ENCODE measurements around the gene TNFRSF14. TPM values are rescaled to one million over a fixed set of nuclear protein-coding genes. Genes with fewer than 3 reads are reported as not detected.
A peak's percentile ranks its signal among the peaks of the same experiment; 100 is the strongest.
"Not testable (repeated sequence)": the region's sequence is repeated elsewhere in the genome, so short reads cannot be mapped to it uniquely, and the experiment has no call there.

TNFRSF14 gene
- total RNA-seq, 1 donor from 2014 or later = 0.36 TPM

DNA sequence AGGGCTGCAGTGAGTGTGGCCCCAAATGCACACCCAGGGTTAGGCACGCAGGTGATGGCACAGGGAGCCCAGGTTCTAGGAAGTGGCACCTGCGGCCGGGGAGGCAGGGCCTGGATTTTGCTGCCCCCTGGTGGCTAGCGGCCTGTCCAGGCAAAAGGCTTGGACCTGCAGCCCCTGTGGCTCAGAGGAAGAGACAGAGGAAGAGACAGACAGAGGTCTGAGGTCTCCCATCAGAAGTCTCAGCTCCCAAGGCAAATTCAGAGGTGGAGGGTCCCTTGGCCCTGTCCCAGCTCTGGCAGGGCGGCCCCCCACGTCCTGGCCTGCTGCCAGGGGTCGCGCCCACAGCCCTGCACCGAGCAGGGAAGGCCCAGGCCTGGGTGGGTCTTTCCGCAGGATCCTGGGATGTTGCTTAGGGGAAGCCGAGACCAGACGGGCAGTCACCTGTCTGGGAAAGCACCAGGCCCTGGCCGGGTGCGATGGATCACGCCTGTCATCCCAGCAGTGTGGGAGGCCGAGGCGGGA, 8.0 kb upstream of the TNFRSF14 start:
- H3K9ac ChIP-seq (ENCODE audit: low read length) = peak overlapping the region; percentile 34
- H3K27me3 ChIP-seq (ENCODE audit: insufficient read depth, low read length) = no peaks in the 10 kb centered on the region
- peak; percentile 25 for DNase-seq (ENCODE audit: low read depth)
- no peaks in the 10 kb centered on the region for H3K9me3 Mint-ChIP-seq (ENCODE audit: unreplicated experiment)
- H3K4me1 ChIP-seq (ENCODE audit: insufficient read depth, low read length) = peaks cover 35% of the 10 kb centered on the region
- H3K9me3 ChIP-seq (ENCODE audit: insufficient read depth, low read depth, low read length) = no peaks in the 10 kb centered on the region
- no peak overlapping the region for H3K27ac Mint-ChIP-seq (ENCODE audit: unreplicated experiment)
- no peak overlapping the region for H3K4me3 ChIP-seq (ENCODE audit: insufficient read depth, low read depth, low read length)
- no peaks in the 10 kb centered on the region for H3K36me3 ChIP-seq (ENCODE audit: insufficient read depth, low read length)
- H3K79me2 ChIP-seq (ENCODE audit: insufficient read depth, low read length) = no peaks in the 10 kb centered on the region
- H3K27ac ChIP-seq (ENCODE audit: low read depth, low read length) = no peak overlapping the region
- H3K4me2 ChIP-seq (ENCODE audit: low read length) = peak overlapping the region; percentile 85
- no peak overlapping the region for H3K4me3 Mint-ChIP-seq (ENCODE audit: unreplicated experiment)
- H3K4me1 Mint-ChIP-seq (ENCODE audit: low read depth, unreplicated experiment) = no peaks in the 10 kb centered on the region
- FAIRE-seq = no peak
- TF ChIP-seq, protein P1, sequence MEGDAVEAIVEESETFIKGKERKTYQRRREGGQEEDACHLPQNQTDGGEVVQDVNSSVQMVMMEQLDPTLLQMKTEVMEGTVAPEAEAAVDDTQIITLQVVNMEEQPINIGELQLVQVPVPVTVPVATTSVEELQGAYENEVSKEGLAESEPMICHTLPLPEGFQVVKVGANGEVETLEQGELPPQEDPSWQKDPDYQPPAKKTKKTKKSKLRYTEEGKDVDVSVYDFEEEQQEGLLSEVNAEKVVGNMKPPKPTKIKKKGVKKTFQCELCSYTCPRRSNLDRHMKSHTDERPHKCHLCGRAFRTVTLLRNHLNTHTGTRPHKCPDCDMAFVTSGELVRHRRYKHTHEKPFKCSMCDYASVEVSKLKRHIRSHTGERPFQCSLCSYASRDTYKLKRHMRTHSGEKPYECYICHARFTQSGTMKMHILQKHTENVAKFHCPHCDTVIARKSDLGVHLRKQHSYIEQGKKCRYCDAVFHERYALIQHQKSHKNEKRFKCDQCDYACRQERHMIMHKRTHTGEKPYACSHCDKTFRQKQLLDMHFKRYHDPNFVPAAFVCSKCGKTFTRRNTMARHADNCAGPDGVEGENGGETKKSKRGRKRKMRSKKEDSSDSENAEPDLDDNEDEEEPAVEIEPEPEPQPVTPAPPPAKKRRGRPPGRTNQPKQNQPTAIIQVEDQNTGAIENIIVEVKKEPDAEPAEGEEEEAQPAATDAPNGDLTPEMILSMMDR (IDR thresholded peaks at IDR 0.05; ENCODE audit: insufficient read depth, low read depth, low read length) = peak; percentile 71
- no peak for TF ChIP-seq EZH2 (IDR thresholded peaks at IDR 0.05; ENCODE audit: insufficient read depth, low read length)
- H3K36me3 Mint-ChIP-seq (ENCODE audit: low read depth, unreplicated experiment) = no peaks in the 10 kb centered on the region
- H2AFZ ChIP-seq (ENCODE audit: low read depth, low read length) = peak overlapping the region; percentile 35
- H3K27me3 Mint-ChIP-seq (ENCODE audit: low read depth, unreplicated experiment) = peaks cover 6% of the 10 kb centered on the region
- no peaks in the 10 kb centered on the region for H4K20me1 ChIP-seq (ENCODE audit: insufficient read depth, low read length)

DNA sequence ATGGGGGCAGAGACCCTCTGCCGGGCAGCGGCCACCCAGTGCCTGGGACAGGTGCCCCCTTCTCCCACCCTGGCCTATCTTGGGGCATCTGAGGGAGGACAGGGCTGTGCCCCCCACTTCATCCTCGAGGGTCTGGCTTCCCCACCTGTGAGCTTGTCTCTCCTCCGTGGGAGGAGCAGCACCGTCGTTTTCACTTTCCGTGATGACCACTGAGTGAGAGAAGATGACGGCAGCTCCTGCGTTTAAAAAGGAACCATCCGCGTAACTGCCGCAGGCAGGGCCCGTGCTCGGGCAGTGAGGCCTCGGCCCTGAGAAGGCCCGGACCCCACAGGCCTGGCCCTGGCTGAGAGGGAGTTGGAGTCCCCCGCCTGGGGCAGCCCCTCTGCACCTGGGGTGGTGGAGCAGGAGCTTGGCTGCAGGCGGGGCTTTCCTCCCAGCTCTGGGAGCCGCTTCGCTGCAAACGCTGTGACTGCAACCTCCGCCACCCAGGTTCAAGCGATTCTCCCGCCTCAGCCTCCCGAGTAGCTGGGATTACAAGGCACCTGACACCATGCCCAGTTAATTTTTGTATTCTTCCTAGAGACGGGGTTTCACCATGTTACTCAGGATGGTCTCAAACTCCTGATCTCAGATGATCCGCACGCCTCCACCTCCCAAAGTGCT, 6.7 kb upstream of the TNFRSF14 start:
- H3K9me3 Mint-ChIP-seq (ENCODE audit: unreplicated experiment); H3K79me2 ChIP-seq (ENCODE audit: insufficient read depth, low read length); H2AFZ ChIP-seq (ENCODE audit: low read depth, low read length); H3K36me3 Mint-ChIP-seq (ENCODE audit: low read depth, unreplicated experiment); H3K27ac ChIP-seq (ENCODE audit: low read depth, low read length); H3K27me3 ChIP-seq (ENCODE audit: insufficient read depth, low read length); DNase-seq (ENCODE audit: low read depth); H3K27ac Mint-ChIP-seq (ENCODE audit: unreplicated experiment); H3K4me3 Mint-ChIP-seq (ENCODE audit: unreplicated experiment); H3K9ac ChIP-seq (ENCODE audit: low read length); H3K4me1 Mint-ChIP-seq (ENCODE audit: low read depth, unreplicated experiment); H4K20me1 ChIP-seq (ENCODE audit: insufficient read depth, low read length); H3K4me3 ChIP-seq (ENCODE audit: insufficient read depth, low read depth, low read length); H3K4me2 ChIP-seq (ENCODE audit: low read length); FAIRE-seq; H3K36me3 ChIP-seq (ENCODE audit: insufficient read depth, low read length); H3K9me3 ChIP-seq (ENCODE audit: insufficient read depth, low read depth, low read length): not testable (repeated sequence)
- peaks cover 11% of the 10 kb centered on the region for H3K27me3 Mint-ChIP-seq (ENCODE audit: low read depth, unreplicated experiment)
- peaks cover 26% of the 10 kb centered on the region for H3K4me1 ChIP-seq (ENCODE audit: insufficient read depth, low read length)

DNA sequence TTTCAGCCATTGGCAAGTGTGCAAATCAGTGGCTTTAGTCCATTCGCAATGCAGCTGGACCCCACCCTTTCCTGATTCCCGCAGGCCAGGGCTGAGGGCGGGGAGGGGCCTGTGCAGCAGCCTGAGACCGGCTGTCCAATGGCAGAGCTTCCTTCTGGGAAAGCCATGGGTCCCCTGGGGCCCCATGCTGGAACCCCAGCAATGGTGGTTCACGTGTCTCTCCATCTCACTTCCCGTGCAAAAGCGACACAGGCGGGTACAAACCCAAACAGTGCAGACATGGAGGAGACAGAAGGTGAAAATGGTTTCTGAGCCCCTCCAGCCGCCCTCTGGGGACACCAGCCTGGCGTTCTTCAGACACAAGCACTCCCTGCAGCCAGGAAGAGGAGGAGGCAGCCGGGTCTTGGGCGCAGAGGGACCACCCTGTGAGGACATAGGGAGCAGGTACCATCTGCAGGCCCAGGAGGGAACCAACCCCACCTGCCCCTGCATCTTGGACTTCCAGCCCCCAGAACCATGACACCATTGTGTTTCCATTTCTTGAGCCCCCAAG, 5.8 kb upstream of the TNFRSF14 start:
- H3K27me3 Mint-ChIP-seq (ENCODE audit: low read depth, unreplicated experiment) = peaks cover 11% of the 10 kb centered on the region
- not testable (repeated sequence) for DNase-seq (ENCODE audit: low read depth); H2AFZ ChIP-seq (ENCODE audit: low read depth, low read length); H3K79me2 ChIP-seq (ENCODE audit: insufficient read depth, low read length); FAIRE-seq; H3K27ac ChIP-seq (ENCODE audit: low read depth, low read length); H3K4me3 Mint-ChIP-seq (ENCODE audit: unreplicated experiment); H3K9me3 ChIP-seq (ENCODE audit: insufficient read depth, low read depth, low read length); H3K4me3 ChIP-seq (ENCODE audit: insufficient read depth, low read depth, low read length); H3K36me3 Mint-ChIP-seq (ENCODE audit: low read depth, unreplicated experiment); H3K27ac Mint-ChIP-seq (ENCODE audit: unreplicated experiment); H3K27me3 ChIP-seq (ENCODE audit: insufficient read depth, low read length); H3K4me1 Mint-ChIP-seq (ENCODE audit: low read depth, unreplicated experiment); H3K9me3 Mint-ChIP-seq (ENCODE audit: unreplicated experiment); H3K9ac ChIP-seq (ENCODE audit: low read length); H3K36me3 ChIP-seq (ENCODE audit: insufficient read depth, low read length); H4K20me1 ChIP-seq (ENCODE audit: insufficient read depth, low read length); H3K4me2 ChIP-seq (ENCODE audit: low read length)
- peaks cover 26% of the 10 kb centered on the region for H3K4me1 ChIP-seq (ENCODE audit: insufficient read depth, low read length)

DNA sequence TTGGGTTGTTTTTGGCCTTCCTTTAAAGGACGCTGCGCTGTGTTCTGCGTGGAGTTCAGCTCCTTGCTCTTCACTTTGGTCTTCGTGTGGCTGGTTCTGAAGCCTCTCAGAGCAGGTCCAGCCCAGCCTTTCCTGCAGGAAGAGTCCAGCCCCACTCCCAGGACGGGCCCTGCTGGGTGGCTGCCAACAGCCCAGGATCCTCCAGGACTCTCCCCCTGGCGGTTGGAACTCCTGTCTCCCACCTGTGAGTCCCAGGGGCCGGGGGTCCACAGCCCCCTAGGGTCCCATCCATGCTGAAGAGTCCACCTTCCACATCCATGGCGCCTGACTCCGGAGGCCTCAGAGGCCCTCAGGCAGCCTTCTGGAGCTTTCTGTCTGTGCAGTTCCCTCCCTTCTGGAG, 4.6 kb upstream of the TNFRSF14 start:
- DNase-seq (ENCODE audit: low read depth); H3K4me2 ChIP-seq (ENCODE audit: low read length); H3K36me3 Mint-ChIP-seq (ENCODE audit: low read depth, unreplicated experiment); H3K4me3 ChIP-seq (ENCODE audit: insufficient read depth, low read depth, low read length); H3K36me3 ChIP-seq (ENCODE audit: insufficient read depth, low read length); H3K27ac ChIP-seq (ENCODE audit: low read depth, low read length); H3K79me2 ChIP-seq (ENCODE audit: insufficient read depth, low read length); H3K4me1 Mint-ChIP-seq (ENCODE audit: low read depth, unreplicated experiment); H3K9me3 ChIP-seq (ENCODE audit: insufficient read depth, low read depth, low read length); H3K27ac Mint-ChIP-seq (ENCODE audit: unreplicated experiment); H4K20me1 ChIP-seq (ENCODE audit: insufficient read depth, low read length); H3K27me3 ChIP-seq (ENCODE audit: insufficient read depth, low read length); H3K9ac ChIP-seq (ENCODE audit: low read length); H3K4me3 Mint-ChIP-seq (ENCODE audit: unreplicated experiment); H2AFZ ChIP-seq (ENCODE audit: low read depth, low read length); FAIRE-seq; H3K9me3 Mint-ChIP-seq (ENCODE audit: unreplicated experiment): not testable (repeated sequence)
- H3K4me1 ChIP-seq (ENCODE audit: insufficient read depth, low read length) = peaks cover 29% of the 10 kb centered on the region
- peaks cover 16% of the 10 kb centered on the region for H3K27me3 Mint-ChIP-seq (ENCODE audit: low read depth, unreplicated experiment)
